Lung (tissue), 12 donors: ENCODE data around the gene ACBD5. TPM values are rescaled to one million over a fixed set of nuclear protein-coding genes. Genes with fewer than 3 reads are reported as not detected.
A peak's percentile ranks its signal among the peaks of the same experiment; 100 is the strongest.

ENCODE experiments used
- ATAC-seq: fragments of 200-7000 bp; cut with Tn5 transposase; one replicate; pipeline ENCODE4 v1.9.1; 2020; ENCODE audit warnings: moderate number of reproducible peaks; ENCODE audit not compliant: insufficient read depth, low FRiP score
- DNase-seq, 3 donors: peaks; one replicate each; pipeline ENCODE4 v3.0.0-alpha.2; 2013 to 2017
- H3K27ac ChIP-seq, 2 donors: one replicate each; pipeline ENCODE4 v1.5.1; 2013; ENCODE audit warnings: mild to moderate bottlenecking in 2 of 2, moderate library complexity in 2 of 2, control low read depth in 1 of 2, inconsistent platforms in 1 of 2, low read depth in 1 of 2, low read length in 1 of 2
- H3K27me3 ChIP-seq, 3 donors: one replicate each; pipeline ENCODE4 v1.5.1; 2013; ENCODE audit warnings: low read length in 2 of 3; ENCODE audit not compliant: control insufficient read depth in 3 of 3, insufficient read depth in 3 of 3
- H3K36me3 ChIP-seq, 4 donors: one replicate each; pipeline ENCODE4 v1.5.1; 2013; ENCODE audit warnings: low read length in 4 of 4, mild to moderate bottlenecking in 1 of 4, moderate library complexity in 1 of 4; ENCODE audit not compliant: control insufficient read depth in 4 of 4, insufficient read depth in 4 of 4
- H3K4me1 ChIP-seq, 5 donors: one replicate each; pipeline ENCODE4 v1.5.1; 2013; ENCODE audit warnings: low read length in 5 of 5, mild to moderate bottlenecking in 2 of 5, moderate library complexity in 1 of 5; ENCODE audit not compliant: control insufficient read depth in 5 of 5, insufficient read depth in 5 of 5
- H3K4me3 ChIP-seq: one replicate; pipeline ENCODE4 v1.5.1; 2013; ENCODE audit warnings: mild to moderate bottlenecking, control low read depth, moderate library complexity
- H3K9ac ChIP-seq, 2 donors: one replicate each; pipeline ENCODE4 v1.5.1; 2013; ENCODE audit warnings: low read length in 2 of 2, control low read depth in 1 of 2; ENCODE audit not compliant: insufficient read depth in 1 of 2
- H3K9me3 ChIP-seq, 4 donors: one replicate each; pipeline ENCODE4 v1.5.1; 2013; ENCODE audit warnings: low read length in 3 of 4, mild to moderate bottlenecking in 1 of 4, moderate library complexity in 1 of 4; ENCODE audit not compliant: control insufficient read depth in 4 of 4, insufficient read depth in 3 of 4
- CTCF ChIP-seq: IDR thresholded peaks from 2 replicates; pipeline ENCODE4 v1.5.1; 2012; ENCODE audit warnings: mild to moderate bottlenecking; ENCODE audit errors: control extremely low read depth, extremely low read depth
- WGBS, 2 donors: extraction: QIAGEN DNeasy Blood & Tissue Kit; methylation state at CpG; one replicate each; pipeline ENCODE4 v1.1.7; 2013; 5-methylcytosine and 5-hydroxymethylcytosine counted together
- polyA plus RNA-seq, 2 donors: library from polyadenylated mRNA; stranded (reverse); fragments of 200-250 nt; gene quantifications; one replicate each; pipeline ENCODE4 v1.2.1, GENCODE V29; 2013
- total RNA-seq, 2 donors: library from RNA; depleted of rRNA in 1 of 2; stranded (reverse); fragments of >200 nt in 1 of 2; gene quantifications; one replicate each; pipeline ENCODE4 v1.2.1, GENCODE V29; 2014 to 2021
- donor health status: control.
- donor health status: control.
- donor health status: Bipolar disorder and iron deficiency.
- donor health status: healthy.
- donor health status: DM: yes; HTN: yes; CAD: no.

The ACBD5 gene
- total and polyA plus RNA-seq, 4 donors, result 10.4 to 25.3 (median 17.3) TPM

- peaks cover 4 to 15% (median 11%) of the 10 kb centered on the region in 5 donors for H3K4me1 ChIP-seq
- no peak for TF ChIP-seq CTCF
- ATAC-seq, result peak; percentile 92
- peak within 1 kb of the TSS; percentile 97 to 98 for H3K27ac ChIP-seq
- 0% methylated on average over 55 of the region's 55 CpGs for WGBS, 2 donors
- H3K9ac ChIP-seq, result peak within 1 kb of the TSS; percentile 99
- no peaks in the 10 kb centered on the region for H3K9me3 ChIP-seq
- no peaks in the 10 kb centered on the region for H3K27me3 ChIP-seq
- peaks cover 1 to 11% (median 7%) of the 10 kb centered on the region in 4 donors for H3K36me3 ChIP-seq
- H3K4me3 ChIP-seq, result peak within 1 kb of the TSS; percentile 92
- DNase-seq, result peak; percentile 94 to 96 (median 95)
Observed at GRCh38 chr10:27155066-27155754, 85.4 kb downstream of the ACBD5 start, which contains the start of gene MASTL. TSS of gene MASTL (plus strand) at chr10:27155352. CDS start at chr10:27155427, 75 bp downstream.

- H3K27me3 ChIP-seq, result no peaks in the 10 kb centered on the region
- peaks cover 0 to 5% (median 4%) of the 10 kb centered on the region in 4 donors for H3K36me3 ChIP-seq
- peak in 2 of 3 donors; percentile 49 to 69 for DNase-seq
- H3K27ac ChIP-seq, result peak overlapping the region; percentile 97 to 98
- ATAC-seq, result no peak
- WGBS, 2 donors, result 0 to 1% methylated on average over 18 of the region's 18 CpGs
- peak overlapping the region; percentile 99 for H3K9ac ChIP-seq
- H3K9me3 ChIP-seq, result no peaks in the 10 kb centered on the region
- H3K4me3 ChIP-seq, result peak overlapping the region; percentile 92
- peaks cover 4 to 15% (median 11%) of the 10 kb centered on the region in 5 donors for H3K4me1 ChIP-seq
- TF ChIP-seq CTCF, result no peak
Observed at GRCh38 chr10:27153845-27154193, 86.8 kb downstream of the ACBD5 start.

- no peak for ATAC-seq
- Histone ChIP-seq H3K9ac (peak overlapping the region; percentile 99), H3K9me3 (no peaks in the 10 kb centered on the region), H3K27me3 (no peaks in the 10 kb centered on the region), H3K4me1 (peaks cover 4 to 15% (median 11%) of the 10 kb centered on the region in 5 donors), H3K36me3 (peaks cover under 1 to 9% (median 4%) of the 10 kb centered on the region in 4 donors), H3K4me3 (peak overlapping the region; percentile 92), H3K27ac (no peak overlapping the region)
- 2 to 6% methylated on average over 6 of the region's 6 CpGs for WGBS, 2 donors
- TF ChIP-seq CTCF, result no peak
- peak in 1 of 3 donors; percentile 15 for DNase-seq
Observed at GRCh38 chr10:27153329-27153728, 87.3 kb downstream of the ACBD5 start.
